Measurements from ENCODE around the gene S100A2.

Gene S100A2
- total RNA-seq: 0 to 0.91 reads per million in 2 donors

GRCh38 chr1:153565529-153566374 is at the start of gene S100A2:
Gene S100A2, minus strand, starts transcription at chr1:153565844. Its CDS starts 1,967 bp downstream, at chr1:153563877.
- no peak for DNase-seq

- DNase-seq: no peak
Measured at GRCh38 chr1:153615406-153615805, 49.8 kb upstream of the S100A2 start.

GRCh38 chr1:153614906-153615305 is 49.3 kb upstream of the S100A2 start:
- no peak for DNase-seq

GRCh38 chr1:153614189-153614900 is 48.7 kb upstream of the S100A2 start:
- no peak for DNase-seq

GRCh38 chr1:153613406-153613805 is 47.8 kb upstream of the S100A2 start:
- no peak for DNase-seq

GRCh38 chr1:153612755-153613331 is 47.2 kb upstream of the S100A2 start, which contains the start of gene S100A16:
Gene S100A16, minus strand, starts transcription at chr1:153613137. Its CDS starts 4,986 bp downstream, at chr1:153608151.
- no peak for DNase-seq

GRCh38 chr1:153612111-153612754 is 46.6 kb upstream of the S100A2 start:
- no peak for DNase-seq

GRCh38 chr1:153611356-153611755 is 45.7 kb upstream of the S100A2 start:
- no peak for DNase-seq

- no peak for DNase-seq
Measured at GRCh38 chr1:153610811-153611301, 45.2 kb upstream of the S100A2 start.

- DNase-seq: no peak
Measured at GRCh38 chr1:153610334-153610733, 44.7 kb upstream of the S100A2 start.

- no peak for DNase-seq
Measured at GRCh38 chr1:153609585-153609907, 43.9 kb upstream of the S100A2 start.

- no peak for DNase-seq
Measured at GRCh38 chr1:153608742-153609584, 43.3 kb upstream of the S100A2 start.

GRCh38 chr1:153608089-153608682 is 42.5 kb upstream of the S100A2 start:
- no peak for DNase-seq

GRCh38 chr1:153607381-153607780 is 41.7 kb upstream of the S100A2 start:
- no peak for DNase-seq

- DNase-seq: no peak
Measured at GRCh38 chr1:153606194-153606593, 40.5 kb upstream of the S100A2 start.

- no peak for DNase-seq
Measured at GRCh38 chr1:153602749-153603148, 37.1 kb upstream of the S100A2 start.

- DNase-seq: no peak
Measured at GRCh38 chr1:153599847-153600246, 34.2 kb upstream of the S100A2 start.

GRCh38 chr1:153598309-153599172 is 32.9 kb upstream of the S100A2 start:
- DNase-seq: no peak

GRCh38 chr1:153597206-153597605 is 31.6 kb upstream of the S100A2 start:
- no peak for DNase-seq

- no peak for DNase-seq
Measured at GRCh38 chr1:153592748-153593147, 27.1 kb upstream of the S100A2 start.

- no peak for DNase-seq
Measured at GRCh38 chr1:153588482-153588881, 22.8 kb upstream of the S100A2 start.

Measured in T-helper 9 cell (primary cell).